GM19193 (cell line): ENCODE data around the gene POFUT2.

Source experiments
- POLR2A ChIP-seq: IDR thresholded peaks from 4 replicates; pipeline ENCODE4 v1.6.1; 2011; ENCODE audit not compliant: insufficient read depth, insufficient read length; ENCODE audit errors: extremely low read depth

The POFUT2 gene

DNA sequence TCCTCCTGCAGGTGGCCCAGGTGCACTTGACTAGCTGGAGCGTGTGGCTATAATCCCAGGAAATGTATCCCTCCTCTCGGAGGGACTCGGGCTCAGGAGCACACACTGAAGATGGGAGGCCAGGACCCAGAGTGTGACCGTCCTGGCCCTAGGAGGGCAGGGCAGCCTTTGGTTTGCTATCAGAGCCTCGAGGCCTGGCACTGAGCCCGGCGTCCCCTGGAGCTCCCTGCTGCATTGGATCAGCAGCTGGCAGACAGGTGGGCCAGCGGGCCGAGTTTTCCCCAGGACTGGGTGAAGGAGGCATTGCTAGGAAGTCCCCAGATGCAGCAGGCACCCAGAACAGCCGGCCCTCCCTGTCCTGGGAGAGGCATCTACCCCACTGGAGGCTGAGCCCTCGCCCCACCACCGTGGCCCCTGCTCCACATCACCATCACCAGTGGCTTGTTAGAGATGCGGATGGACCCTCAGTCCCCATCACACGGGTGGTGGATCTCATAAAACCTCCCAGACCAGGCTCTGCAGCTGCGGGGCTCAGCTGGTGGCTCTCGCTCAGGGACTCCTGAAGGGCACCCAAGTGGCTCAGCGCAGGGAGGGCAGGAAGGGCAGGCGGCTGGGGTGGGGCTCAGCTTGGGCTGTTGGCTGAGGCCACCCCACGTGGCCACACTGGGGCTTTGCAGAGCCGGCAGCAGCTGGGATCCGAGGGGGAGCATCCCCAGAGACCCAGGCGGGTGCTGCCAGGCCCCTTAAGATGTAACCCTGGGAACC is 32.7 kb upstream of the POFUT2 start:
- no peak for TF ChIP-seq POLR2A

DNA sequence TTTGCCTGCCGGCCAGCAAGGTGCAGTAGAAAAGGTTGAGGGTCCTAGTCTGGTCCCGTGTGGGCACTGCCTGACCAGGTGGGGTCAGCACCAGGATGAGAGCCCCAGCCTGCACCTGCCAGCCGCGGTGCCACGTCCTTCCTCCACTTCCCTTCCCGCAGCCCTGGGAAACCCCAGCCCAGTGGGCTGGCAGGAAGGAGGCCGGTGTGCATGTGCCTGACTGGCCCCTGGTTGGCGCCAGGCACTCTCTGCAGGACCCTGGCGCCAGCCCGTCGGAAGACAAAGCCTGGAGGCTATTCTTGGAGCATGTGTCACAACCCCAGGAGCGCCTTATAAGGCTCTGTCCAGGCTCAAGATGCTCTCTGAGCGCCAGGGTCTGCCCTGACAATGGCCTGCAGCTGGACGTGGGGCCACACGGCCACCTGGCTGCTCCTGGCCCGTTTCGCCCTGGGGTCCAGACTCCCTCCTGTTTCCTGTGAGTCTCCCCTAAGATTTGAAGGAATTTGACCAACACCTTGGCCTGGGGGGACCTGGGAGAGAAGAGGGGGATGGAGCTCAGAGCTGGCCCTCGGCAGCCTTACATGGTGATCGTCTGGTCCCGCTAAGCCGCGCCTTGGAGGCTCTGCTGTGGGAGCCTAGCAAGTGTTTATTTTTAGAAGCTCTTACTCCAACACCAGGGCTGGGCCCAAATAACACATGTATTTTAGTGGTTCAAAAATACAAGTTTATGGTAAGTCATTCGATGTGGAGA is 31.9 kb upstream of the POFUT2 start:
- no peak for TF ChIP-seq POLR2A

GRCh38 chr21:45318556-45319404 is 31.1 kb upstream of the POFUT2 start:
- TF ChIP-seq POLR2A, result no peak

DNA sequence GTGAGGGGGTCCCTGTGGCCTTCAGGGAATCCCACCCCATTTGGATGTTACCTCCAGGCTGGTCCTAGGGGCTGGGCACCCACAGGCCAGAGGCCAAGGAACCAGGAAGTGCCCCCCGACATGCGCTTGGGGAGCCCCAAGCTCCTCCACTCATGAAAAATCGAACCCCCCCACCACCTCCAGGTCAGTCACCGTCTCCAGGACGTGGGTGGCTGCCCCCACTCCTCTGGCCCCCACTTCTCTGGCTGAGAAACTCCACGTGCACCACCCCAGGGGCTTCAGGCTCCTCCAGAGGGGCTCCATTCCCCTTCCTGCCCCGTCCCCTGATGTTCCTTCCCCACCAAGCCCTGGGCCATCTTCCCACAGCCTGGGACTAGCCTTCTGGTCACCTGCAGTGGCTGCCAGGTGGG is 30.5 kb upstream of the POFUT2 start:
- no peak for TF ChIP-seq POLR2A

DNA sequence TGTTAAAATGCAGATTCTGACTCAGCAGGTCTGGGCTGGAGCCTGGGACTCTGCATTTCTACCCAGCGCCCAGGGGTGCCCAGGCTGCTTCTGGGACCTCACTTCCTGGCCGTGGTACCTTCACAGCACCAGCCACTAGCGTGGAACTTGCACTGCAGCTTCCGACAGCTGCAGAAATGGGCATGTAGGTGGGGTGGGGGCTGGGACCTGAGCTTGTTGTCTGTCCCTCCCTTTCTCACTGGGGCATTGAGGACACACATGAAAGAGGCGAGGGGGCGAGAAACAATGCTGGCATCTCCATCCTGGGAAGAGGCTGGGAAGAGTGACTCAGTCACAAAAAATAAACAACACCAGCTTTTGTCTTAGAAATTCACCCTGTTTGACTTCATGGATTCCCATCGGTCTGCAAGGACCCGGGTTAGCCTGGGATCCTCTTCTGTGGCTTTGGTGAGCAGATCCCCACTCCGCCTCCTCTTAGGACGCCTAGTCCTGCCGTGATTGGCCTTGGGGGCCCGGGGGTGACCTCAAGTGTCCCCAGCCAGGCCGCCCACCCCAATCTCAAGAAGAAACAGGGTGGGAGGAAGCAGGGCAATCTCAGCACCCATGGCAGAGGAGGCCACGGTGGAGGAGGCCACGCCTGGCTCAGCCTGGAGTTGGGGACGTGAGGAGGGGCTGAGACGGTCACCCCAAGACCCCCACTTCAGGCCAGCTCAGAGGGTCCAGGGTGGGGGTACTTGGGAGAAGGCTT is 29.9 kb upstream of the POFUT2 start:
- TF ChIP-seq POLR2A, result no peak

DNA sequence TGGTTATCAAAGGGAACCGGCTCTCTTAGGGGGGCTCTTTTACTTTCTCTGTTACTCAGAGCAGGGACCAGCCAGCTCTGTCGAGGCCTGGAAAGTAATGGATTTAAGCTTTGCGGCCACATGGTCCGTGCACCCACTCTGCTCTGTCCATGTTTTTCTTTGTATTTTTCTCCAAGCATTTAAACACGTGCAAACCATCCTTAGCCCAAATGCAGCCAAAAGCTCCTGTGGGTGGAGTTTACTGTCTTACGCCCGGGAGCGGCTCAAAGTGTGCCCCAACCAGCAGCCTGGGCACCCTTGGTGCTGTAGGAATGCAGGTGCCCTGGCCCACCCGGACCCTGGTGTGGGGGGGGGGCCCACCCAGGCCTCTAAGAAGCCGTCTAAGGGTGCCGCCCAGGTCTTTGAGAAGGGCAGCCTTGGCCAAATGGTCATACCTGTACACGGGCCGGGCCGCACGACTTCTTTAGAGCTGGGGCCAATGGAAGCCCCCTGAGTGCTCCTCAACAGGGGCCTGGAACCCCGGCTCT is 29.2 kb upstream of the POFUT2 start:
- TF ChIP-seq POLR2A, result no peak

DNA sequence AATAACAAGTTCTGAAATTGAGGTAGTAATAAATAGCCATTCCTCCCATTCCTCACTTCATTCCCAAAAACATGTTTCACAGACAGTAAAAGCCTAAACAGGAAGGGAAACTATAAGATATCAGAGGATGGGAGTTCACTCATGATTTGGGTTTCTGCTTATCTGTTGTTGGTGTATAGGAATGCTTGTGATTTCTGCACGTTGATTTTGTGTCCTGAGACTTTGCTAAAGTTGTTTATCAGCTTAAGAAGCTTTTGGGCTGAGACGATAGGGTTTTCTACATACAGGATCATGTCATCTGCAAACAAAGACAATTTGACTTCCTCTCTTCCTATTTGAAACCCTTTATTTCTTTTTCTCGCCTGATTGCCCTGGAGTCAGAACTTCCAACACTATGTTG is 26.0 kb upstream of the POFUT2 start:
- no peak for TF ChIP-seq POLR2A

DNA sequence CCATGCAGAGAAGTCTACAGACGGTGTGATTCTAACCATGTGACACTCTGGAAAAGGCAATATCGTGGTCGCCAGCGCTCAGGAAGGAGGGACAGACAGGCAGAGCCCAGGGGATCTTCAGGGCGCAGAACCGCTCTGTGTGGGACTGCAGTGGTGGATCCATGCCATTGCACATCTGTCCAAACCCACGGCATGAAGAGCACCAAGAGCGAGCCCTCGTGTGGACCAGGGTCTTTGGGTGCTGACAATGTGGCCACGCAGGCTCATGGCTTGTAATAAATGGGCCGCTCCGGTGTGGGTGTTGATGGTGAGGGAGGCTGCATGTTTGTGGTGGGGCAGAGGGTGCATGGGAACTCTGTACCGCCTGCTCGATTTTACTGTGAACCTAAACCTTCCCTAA is 25.3 kb upstream of the POFUT2 start:
- TF ChIP-seq POLR2A, result no peak

DNA sequence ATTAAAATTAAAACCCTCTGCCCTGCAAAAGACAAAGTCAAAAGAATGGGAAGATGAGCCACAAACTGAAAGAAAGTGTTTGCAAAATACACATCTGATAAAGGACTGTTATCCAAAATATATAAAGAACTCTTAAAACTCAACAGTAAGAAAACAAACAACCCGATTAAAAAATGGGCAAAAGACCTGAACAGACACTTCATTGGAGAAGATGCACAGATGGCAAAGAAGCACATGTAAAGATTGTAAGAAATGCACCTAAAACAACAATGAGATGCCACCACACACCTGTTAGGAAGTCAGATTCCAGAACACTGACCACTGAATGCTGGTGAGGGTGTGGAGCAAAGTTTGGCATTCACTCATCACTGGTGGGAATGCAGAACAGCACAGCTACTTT is 24.6 kb upstream of the POFUT2 start:
- TF ChIP-seq POLR2A, result no peak

DNA sequence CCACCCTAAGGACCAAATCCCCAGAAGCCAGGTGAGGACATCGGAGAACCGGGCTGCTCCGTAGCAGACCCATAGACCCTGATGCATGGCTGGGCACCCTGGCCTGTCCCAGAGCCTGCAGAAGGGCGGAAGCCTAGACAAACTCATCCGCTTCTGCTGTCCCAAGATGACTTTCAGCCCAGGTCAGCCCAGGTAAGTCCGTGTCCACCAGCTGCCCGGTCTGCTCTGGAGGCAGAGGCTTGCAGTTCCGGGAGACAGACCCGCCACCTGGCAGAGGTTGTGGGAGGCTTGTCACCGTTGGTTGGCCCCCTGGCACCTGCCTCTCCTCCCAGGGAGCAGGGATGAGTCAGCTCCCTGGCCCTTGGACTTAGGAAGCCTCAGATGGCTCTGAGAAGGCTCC is 22.8 kb upstream of the POFUT2 start:
- TF ChIP-seq POLR2A, result no peak

DNA sequence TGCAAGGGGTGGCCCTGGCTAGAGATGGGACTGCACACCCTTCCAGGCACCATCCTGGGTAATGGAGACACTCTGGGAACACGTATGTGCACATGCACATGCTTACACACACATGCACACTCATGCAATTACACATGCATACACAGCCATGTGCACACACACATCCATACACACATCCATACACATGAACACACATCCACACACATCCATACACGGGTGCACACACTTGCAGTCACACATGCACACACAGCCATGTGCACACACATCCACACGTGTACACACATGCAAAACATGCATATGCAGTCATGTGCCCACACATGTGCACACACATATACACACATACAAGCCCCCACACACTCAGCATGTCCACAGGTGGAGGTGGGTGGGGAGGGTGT is 22.3 kb upstream of the POFUT2 start:
- TF ChIP-seq POLR2A, result no peak

DNA sequence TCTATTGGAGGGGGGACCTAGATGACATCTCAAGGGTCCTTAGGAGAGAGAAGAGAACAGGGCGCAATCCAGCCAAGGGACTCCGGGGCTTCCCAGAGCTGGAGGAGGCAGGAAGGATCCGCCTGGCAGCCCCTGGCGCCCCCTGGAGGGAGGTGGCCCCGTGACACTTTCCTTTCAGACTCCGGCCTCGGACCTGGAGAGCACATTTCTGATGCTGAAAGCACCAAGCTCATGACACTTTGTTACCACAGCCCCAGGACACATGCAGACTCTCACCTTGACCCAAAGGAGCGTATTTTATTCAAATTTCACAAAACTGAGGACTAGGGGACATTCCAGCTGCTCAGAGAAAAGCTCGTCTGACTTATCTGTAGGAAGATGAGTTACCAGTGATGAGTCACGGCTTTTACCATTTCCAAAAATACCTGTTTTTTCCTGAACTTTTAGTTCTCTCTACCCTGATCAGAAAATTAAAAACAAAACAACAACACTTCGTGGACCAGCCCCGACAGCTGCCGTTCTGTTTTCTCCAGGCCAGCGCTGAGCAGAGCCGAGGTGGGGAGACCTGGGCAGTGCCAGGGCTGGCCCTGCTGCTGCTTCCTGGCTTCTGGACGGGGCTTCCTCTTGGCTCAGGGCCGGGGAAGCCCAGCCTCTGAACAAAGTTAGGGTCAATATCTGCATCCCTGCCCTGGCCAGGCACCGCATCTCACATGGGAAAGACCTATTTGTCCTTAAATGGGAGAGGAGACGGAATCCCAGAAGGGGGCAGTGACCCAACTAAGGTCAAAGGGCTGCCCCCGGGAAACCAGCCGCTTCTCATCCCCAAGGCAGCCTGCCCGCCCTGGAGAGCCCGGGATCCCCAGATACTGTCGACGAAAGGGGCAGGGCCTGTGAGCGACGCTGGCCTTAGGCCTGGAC is 21.6 kb upstream of the POFUT2 start:
- no peak for TF ChIP-seq POLR2A
